GM12878 (cell line): Measurements from ENCODE around the gene KIRREL3. TPM values are rescaled to one million over a fixed set of nuclear protein-coding genes. Genes with fewer than 3 reads are reported as not detected.

Experiments used
- BCL11A ChIP-seq: IDR thresholded peaks from 2 replicates; pipeline ENCODE4 v1.6.1; 2011; ENCODE audit warnings: low read depth, low read length
- JUNB ChIP-seq: IDR thresholded peaks from 2 replicates; pipeline ENCODE4 v1.6.1; 2016; ENCODE audit warnings: antibody characterized with exemption, mild to moderate bottlenecking
- PAX8 ChIP-seq: fragments of 450-650 bp; IDR thresholded peaks from 2 replicates; pipeline ENCODE4 v1.6.1; 2017; ENCODE audit warnings: mild to moderate bottlenecking, moderate library complexity
- PML ChIP-seq: IDR thresholded peaks from 2 replicates; pipeline ENCODE4 v1.6.1; 2012; ENCODE audit warnings: low read length, inconsistent platforms
- polyA plus RNA-seq, 11 experiments: library from polyadenylated mRNA; depleted of rRNA in 4 of 11; unstranded in 6 of 11; stranded (reverse) in 5 of 11; fragments of >200 nt; fragmentation: Nextera tagmentation in 4 of 11; fragmentation: Illumina TruSeq in 1 of 11; extraction: Ambion mirVana in 4 of 11; extraction: Trizol in 1 of 11; gene quantifications; 1 replicate in 1 of 11; 2 replicates in 10 of 11; pipeline versions ENCODE4 v1.2.1 to v1.2.3, GENCODE V29; 2011 to 2016; ENCODE audit warnings: inconsistent platforms in 2 of 11, missing spikeins in 2 of 11, low read depth in 1 of 11
- total RNA-seq, 4 experiments: library from RNA; depleted of rRNA in 3 of 4; stranded (reverse); fragments of >200 nt in 3 of 4; fragmentation: Illumina TruSeq in 1 of 4; extraction: Trizol in 1 of 4; gene quantifications; 2 replicates each; pipeline versions ENCODE4 v1.2.1 to v1.2.3, GENCODE V29; 2013 to 2021
- TF ChIP-seq, protein P1 (sequence below): IDR thresholded peaks from 2 replicates; pipeline ENCODE4 v1.6.1; 2011; ENCODE audit warnings: borderline replicate concordance, low read depth, mild to moderate bottlenecking, moderate library complexity, low read length; ENCODE audit not compliant: insufficient read depth, poor library complexity, severe bottlenecking
- TF ChIP-seq, protein P2 (sequence below): IDR thresholded peaks from 2 replicates; pipeline ENCODE4 v1.6.1; 2012; ENCODE audit warnings: mild to moderate bottlenecking, low read depth, low read length

KIRREL3 gene
- total and polyA plus RNA-seq, 10 of the 15 experiments (the other 5 are each of a cell fraction or from before 2014, with no cell fraction given): under 0.01 TPM; not detected in 9

DNA sequence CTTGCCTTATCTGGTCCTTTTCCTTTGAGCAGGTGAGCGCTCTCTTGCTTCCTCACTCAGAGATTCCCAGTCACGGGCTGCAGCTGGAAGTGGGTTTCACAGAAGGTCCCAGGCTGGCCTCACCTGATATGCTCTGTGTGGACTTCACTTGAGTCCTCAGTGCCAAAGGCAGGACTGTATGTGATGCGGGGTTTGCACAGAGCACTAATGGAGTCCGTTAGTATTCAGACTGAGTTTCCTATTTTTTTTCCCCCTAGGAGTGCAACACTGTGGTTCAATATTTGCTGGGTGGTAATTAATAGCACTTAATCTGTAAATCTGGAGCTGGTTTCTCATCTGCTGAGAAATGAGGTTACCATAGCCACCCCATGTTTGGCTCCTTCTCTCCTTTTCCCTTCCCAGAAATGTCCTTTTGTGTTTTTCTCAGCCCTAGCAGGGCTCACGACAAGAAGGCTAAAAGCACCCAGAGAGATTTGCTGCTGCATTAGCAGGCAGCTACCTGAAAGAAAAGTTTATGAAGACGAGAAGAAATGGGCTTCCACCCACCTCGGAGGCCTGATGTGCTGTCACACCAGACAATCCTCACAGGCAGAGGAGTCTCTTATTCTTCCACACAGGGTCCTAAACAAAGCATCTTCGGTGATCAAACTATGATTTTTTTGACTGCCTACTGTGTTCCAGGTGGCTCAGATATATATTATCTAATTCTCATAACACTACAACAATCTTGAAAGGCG lies 262.1 kb downstream of the KIRREL3 start (continued):
- TF ChIP-seq, protein P1, sequence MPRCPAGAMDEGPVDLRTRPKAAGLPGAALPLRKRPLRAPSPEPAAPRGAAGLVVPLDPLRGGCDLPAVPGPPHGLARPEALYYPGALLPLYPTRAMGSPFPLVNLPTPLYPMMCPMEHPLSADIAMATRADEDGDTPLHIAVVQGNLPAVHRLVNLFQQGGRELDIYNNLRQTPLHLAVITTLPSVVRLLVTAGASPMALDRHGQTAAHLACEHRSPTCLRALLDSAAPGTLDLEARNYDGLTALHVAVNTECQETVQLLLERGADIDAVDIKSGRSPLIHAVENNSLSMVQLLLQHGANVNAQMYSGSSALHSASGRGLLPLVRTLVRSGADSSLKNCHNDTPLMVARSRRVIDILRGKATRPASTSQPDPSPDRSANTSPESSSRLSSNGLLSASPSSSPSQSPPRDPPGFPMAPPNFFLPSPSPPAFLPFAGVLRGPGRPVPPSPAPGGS: no peak
- no peak for TF ChIP-seq PAX8
- no peak for TF ChIP-seq PML
- TF ChIP-seq, protein P2, sequence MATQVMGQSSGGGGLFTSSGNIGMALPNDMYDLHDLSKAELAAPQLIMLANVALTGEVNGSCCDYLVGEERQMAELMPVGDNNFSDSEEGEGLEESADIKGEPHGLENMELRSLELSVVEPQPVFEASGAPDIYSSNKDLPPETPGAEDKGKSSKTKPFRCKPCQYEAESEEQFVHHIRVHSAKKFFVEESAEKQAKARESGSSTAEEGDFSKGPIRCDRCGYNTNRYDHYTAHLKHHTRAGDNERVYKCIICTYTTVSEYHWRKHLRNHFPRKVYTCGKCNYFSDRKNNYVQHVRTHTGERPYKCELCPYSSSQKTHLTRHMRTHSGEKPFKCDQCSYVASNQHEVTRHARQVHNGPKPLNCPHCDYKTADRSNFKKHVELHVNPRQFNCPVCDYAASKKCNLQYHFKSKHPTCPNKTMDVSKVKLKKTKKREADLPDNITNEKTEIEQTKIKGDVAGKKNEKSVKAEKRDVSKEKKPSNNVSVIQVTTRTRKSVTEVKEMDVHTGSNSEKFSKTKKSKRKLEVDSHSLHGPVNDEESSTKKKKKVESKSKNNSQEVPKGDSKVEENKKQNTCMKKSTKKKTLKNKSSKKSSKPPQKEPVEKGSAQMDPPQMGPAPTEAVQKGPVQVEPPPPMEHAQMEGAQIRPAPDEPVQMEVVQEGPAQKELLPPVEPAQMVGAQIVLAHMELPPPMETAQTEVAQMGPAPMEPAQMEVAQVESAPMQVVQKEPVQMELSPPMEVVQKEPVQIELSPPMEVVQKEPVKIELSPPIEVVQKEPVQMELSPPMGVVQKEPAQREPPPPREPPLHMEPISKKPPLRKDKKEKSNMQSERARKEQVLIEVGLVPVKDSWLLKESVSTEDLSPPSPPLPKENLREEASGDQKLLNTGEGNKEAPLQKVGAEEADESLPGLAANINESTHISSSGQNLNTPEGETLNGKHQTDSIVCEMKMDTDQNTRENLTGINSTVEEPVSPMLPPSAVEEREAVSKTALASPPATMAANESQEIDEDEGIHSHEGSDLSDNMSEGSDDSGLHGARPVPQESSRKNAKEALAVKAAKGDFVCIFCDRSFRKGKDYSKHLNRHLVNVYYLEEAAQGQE: no peak
- no peak for TF ChIP-seq JUNB
- TF ChIP-seq BCL11A: no peak
- TF ChIP-seq, all 136 proteins: peak for 0
